GM12892 (cell line): ENCODE results near the gene UGGT2.

ENCODE experiments used
- POLR2A ChIP-seq: IDR thresholded peaks from 2 replicates; pipeline ENCODE4 v1.6.1; 2011; ENCODE audit warnings: low read depth, low read length, control low read depth
- POLR2AphosphoS5 ChIP-seq: IDR thresholded peaks from 2 replicates; pipeline ENCODE4 v1.6.1; 2011; ENCODE audit warnings: low read depth, low read length, control low read depth
- TAF1 ChIP-seq: IDR thresholded peaks from 2 replicates; pipeline ENCODE4 v1.6.1; 2011; ENCODE audit warnings: low read depth, mild to moderate bottlenecking, control low read depth, low read length, borderline replicate concordance

DNA sequence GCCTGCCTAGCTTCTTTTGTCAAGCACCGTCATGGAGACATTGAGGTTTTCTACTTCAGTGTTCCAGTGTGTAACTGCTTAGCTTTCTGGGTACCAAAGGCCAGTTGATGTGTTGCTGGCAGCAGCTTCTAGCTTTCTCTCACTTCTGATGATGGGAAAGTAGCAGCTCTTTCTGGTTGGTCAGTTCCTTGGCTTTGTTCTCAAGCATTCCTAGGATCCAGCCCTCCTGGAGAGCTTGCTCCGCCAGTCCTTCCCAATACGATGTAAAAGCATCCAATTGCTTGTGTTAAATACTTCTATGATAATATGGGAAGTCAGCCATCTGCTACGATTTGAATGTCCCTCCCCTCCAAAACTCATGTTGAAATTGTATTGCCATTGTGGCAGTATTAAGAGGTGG is 182.8 kb downstream of the UGGT2 start:
- TF ChIP-seq POLR2AphosphoS5 (no peak), TAF1 (no peak), POLR2A (no peak)
